GM06990 (cell line): Measurements from ENCODE around the gene CNIH1.
"Not testable (repeated sequence)": the region's sequence is repeated elsewhere in the genome, so short reads cannot be mapped to it uniquely, and the experiment has no call there.

Experiments used
- DNase-seq: peaks from one replicate; pipeline ENCODE4 v3.0.0-alpha.2; 2011; ENCODE audit not compliant: insufficient read length; ENCODE audit errors: extremely low read depth
- H3K27me3 ChIP-seq: replicated peaks from 2 replicates; pipeline ENCODE4 v1.6.0; 2011; ENCODE audit warnings: low read length; ENCODE audit not compliant: control insufficient read depth, insufficient read depth
- H3K36me3 ChIP-seq: 2 replicates; pipeline ENCODE4 v1.5.1; 2011; ENCODE audit warnings: low read length; ENCODE audit not compliant: control insufficient read depth, insufficient read depth
- H3K4me3 ChIP-seq: replicated peaks from 2 replicates; pipeline ENCODE4 v1.5.1; 2011; ENCODE audit warnings: low read depth, mild to moderate bottlenecking, control low read depth, low read length
- TF ChIP-seq, protein P1 (sequence below): IDR thresholded peaks from 2 replicates; pipeline ENCODE4 v1.5.1; 2011; ENCODE audit warnings: low read length, control low read depth, mild to moderate bottlenecking, inconsistent platforms; ENCODE audit not compliant: insufficient read depth, poor library complexity, severe bottlenecking

The CNIH1 gene

DNA sequence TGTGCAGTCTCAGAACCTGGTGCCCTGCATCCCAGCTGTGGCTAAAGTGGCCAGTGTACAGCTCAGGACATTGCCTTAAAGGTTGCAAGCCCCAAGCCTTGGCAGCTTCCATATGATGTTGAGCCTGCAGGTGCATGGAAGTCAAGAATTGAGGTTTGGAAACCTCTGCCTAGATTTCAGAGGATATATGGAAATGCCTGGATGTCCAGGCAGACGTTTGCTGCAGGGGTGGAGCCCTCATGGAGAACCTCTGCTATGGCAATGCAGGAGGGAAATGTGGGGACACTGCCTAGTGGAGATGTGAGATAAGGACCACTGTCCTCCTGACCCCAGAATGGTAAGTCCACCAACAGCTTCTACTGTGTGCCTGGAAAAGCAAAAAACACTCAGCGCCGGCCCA is 17.9 kb upstream of the CNIH1 start:
- H3K4me3 ChIP-seq = no peak overlapping the region
- H3K36me3 ChIP-seq = no peaks in the 10 kb centered on the region
- TF ChIP-seq, protein P1, sequence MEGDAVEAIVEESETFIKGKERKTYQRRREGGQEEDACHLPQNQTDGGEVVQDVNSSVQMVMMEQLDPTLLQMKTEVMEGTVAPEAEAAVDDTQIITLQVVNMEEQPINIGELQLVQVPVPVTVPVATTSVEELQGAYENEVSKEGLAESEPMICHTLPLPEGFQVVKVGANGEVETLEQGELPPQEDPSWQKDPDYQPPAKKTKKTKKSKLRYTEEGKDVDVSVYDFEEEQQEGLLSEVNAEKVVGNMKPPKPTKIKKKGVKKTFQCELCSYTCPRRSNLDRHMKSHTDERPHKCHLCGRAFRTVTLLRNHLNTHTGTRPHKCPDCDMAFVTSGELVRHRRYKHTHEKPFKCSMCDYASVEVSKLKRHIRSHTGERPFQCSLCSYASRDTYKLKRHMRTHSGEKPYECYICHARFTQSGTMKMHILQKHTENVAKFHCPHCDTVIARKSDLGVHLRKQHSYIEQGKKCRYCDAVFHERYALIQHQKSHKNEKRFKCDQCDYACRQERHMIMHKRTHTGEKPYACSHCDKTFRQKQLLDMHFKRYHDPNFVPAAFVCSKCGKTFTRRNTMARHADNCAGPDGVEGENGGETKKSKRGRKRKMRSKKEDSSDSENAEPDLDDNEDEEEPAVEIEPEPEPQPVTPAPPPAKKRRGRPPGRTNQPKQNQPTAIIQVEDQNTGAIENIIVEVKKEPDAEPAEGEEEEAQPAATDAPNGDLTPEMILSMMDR = no peak
- H3K27me3 ChIP-seq = no peaks in the 10 kb centered on the region
- DNase-seq = no peak

DNA sequence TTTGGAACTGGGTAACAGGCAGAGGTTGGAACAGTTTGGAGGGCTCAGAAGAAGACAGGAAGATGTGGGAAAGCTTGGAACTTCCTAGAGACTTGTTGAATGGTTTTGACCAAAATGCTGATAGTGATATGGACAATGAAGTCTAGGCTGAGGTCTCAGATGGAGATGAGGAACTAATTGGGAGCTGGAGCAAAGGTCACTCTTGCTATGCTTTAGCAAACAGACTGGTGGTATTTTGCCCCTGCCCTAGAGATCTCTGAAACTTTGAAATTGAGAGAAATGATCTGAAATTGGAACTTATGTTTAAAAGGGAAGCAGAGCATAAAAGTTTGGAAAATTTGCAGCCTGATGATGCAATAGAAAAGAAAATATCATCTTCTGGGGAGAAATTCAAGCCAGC is 17.4 kb upstream of the CNIH1 start:
- not testable (repeated sequence) for H3K36me3 ChIP-seq, H3K27me3 ChIP-seq, DNase-seq

DNA sequence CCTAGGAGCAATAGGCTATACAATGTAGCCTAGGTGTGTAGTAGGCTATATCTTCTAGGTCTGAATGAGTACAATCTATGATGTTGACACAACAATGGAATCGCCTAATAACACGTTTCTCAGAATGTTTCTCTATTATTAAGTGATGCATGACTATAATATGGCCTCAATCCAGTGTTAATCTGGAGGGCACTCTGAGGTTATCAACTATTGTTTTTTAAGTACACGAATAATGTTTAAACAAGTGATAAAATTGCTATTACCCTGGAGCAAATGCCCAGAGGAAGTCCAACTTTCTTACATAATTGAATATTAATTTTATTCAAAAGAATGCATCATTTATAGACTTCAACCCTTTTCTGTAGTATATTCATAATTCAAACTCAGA is 16.4 kb upstream of the CNIH1 start:
- Histone ChIP-seq H3K27me3 (no peaks in the 10 kb centered on the region), H3K4me3 (no peak overlapping the region), H3K36me3 (no peaks in the 10 kb centered on the region)
- no peak for DNase-seq
- TF ChIP-seq, protein P1 = no peak

More for the DNA sequence above, 17.4 kb upstream of the CNIH1 start:
- H3K4me3 ChIP-seq = not testable (repeated sequence)

DNA sequence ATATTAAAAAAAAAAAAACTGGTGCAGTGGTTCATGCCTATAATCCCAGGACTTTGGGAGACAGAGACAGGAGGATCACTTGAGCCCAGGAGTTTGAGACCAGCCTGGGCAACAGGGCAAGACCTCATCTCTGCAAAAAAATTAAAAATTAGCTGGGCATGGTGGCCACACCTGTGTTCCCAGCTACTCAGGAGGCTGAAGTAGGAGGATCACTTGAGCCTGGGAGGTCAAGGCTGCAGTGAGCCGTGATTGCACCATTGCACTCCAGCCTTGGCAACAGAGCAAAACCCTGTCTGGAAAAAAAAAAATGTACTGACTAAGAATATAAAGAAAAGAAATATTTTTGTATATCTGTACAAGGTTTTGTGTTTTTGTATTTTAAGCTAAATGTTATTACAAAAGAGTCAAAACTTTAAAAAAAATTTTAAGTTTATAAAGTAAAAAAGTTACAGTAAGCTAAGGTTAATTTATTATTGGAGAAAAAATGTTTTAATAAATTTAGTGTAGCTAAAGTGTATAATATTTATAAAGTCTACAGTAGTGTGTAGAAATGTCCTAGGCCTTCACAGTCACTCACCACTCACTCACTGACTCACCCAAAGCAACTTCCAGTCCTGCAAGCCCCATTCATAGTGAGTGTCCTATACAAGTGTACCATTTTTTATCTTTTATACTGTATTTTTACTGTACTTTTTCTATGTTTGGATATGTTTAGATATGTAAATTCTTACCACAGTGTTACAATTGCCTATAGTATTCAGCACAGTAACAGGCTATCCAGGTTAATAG is 15.8 kb upstream of the CNIH1 start:
- DNase-seq, H3K4me3 ChIP-seq, H3K27me3 ChIP-seq, H3K36me3 ChIP-seq: not testable (repeated sequence)

DNA sequence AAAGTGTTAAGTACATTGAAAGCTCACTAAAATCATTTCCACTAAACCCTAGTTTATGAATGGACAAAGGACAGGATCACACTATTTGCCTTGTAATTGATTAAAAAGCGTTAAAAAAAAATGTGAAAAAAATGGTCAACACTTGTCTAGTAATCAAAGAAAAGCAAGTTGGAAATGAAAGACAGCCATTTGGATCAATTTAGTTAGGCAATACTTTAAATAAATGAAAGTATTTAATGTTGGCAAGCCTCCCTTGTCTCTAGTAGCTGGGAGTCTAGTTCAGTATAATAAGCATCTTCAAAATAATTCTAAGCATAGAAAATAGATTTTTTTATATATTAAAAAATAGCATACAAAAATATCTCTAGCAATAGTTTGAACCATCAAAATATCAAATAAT is 14.2 kb upstream of the CNIH1 start:
- Histone ChIP-seq H3K4me3 (no peak overlapping the region), H3K27me3 (no peaks in the 10 kb centered on the region), H3K36me3 (no peaks in the 10 kb centered on the region)
- TF ChIP-seq, protein P1 = no peak
- no peak for DNase-seq

DNA sequence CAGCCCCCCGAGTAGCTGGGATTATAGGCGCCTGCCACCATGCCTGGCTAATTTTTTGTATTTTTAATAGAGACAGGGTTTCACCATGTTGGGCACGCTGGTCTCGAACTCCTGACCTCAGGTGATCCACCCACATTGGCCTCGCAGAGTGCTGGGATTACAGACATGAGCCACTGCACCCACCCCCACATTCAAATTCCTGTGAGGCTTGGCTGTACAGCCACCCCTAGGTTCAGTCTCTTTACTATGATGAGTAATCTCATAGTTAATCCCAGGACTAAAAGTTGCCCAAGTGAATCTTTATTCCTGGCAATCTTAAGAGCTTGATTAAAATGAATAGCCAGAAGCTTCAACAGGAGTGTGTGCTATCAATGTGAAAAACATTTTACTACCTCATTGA is 12.8 kb upstream of the CNIH1 start:
- H3K4me3 ChIP-seq, DNase-seq, H3K36me3 ChIP-seq, H3K27me3 ChIP-seq: not testable (repeated sequence)

DNA sequence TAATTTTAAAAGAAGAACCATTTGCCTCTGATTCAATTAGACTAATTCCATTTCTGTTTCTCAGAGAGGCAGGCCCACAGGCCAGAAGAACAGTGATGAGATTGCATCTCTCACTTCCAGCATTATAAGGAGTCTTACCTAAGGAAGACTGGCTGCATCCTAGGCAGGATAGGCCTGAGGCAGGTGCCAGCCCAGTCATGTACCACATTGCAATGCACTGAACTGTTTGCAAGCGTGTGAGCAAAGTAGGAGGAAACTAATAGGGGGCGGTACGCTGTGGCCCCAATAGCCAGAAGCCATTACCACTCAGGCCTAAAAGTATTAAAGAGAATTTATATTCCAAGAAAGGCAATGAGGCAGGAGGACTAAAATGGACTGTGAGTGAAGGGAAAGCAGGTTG is 12.1 kb upstream of the CNIH1 start:
- Histone ChIP-seq H3K4me3 (no peak overlapping the region), H3K36me3 (no peaks in the 10 kb centered on the region), H3K27me3 (no peaks in the 10 kb centered on the region)
- TF ChIP-seq, protein P1 = no peak
- DNase-seq = no peak
